Osteocyte (in vitro differentiated cells): ENCODE results near the gene LMBR1. TPM values are rescaled to one million over a fixed set of nuclear protein-coding genes. Genes with fewer than 3 reads are reported as not detected.

Source experiments
- DNase-seq: peaks from one replicate; pipeline ENCODE4 v3.0.0; 2021; ENCODE audit warnings: mixed read lengths; ENCODE audit not compliant: unreplicated experiment; ENCODE audit errors: extremely low spot score
- H3K27ac Mint-ChIP-seq: one replicate; pipeline ENCODE4 v1.8.0; 2021; ENCODE audit warnings: mild to moderate bottlenecking, mixed read lengths; ENCODE audit not compliant: unreplicated experiment
- H3K27me3 Mint-ChIP-seq: one replicate; pipeline ENCODE4 v1.8.0; 2021; ENCODE audit warnings: mixed read lengths; ENCODE audit not compliant: unreplicated experiment
- H3K36me3 Mint-ChIP-seq: one replicate; pipeline ENCODE4 v1.8.0; 2021; ENCODE audit warnings: mixed read lengths; ENCODE audit not compliant: unreplicated experiment
- H3K4me1 Mint-ChIP-seq: one replicate; pipeline ENCODE4 v1.8.0; 2021; ENCODE audit warnings: mixed read lengths; ENCODE audit not compliant: unreplicated experiment
- H3K4me3 Mint-ChIP-seq: one replicate; pipeline ENCODE4 v1.8.0; 2021; ENCODE audit warnings: mild to moderate bottlenecking, moderate library complexity, mixed read lengths; ENCODE audit not compliant: unreplicated experiment
- H3K9me3 Mint-ChIP-seq: one replicate; pipeline ENCODE4 v1.8.0; 2021; ENCODE audit warnings: mixed read lengths; ENCODE audit not compliant: unreplicated experiment
- CTCF ChIP-seq: fragments of 200-600 bp; sonication (generic); IDR thresholded peaks from 2 replicates; pipeline ENCODE4 v1.5.0; 2021; ENCODE audit warnings: antibody characterized with exemption, mild to moderate bottlenecking, moderate library complexity
- total RNA-seq: library from RNA; stranded (reverse); gene quantifications from 2 replicates; pipeline ENCODE4 v1.2.1, GENCODE V29; 2021

LMBR1 gene
- total RNA-seq, 1 donor from 2014 or later = 55.8 TPM

- Mint-ChIP-seq H3K36me3 (no peaks in the 10 kb centered on the region), H3K27me3 (no peaks in the 10 kb centered on the region), H3K4me1 (no peaks in the 10 kb centered on the region), H3K27ac (no peak overlapping the region), H3K9me3 (no peaks in the 10 kb centered on the region), H3K4me3 (no peak overlapping the region)
- DNase-seq = no peak
- TF ChIP-seq CTCF = no peak
Observed at GRCh38 chr7:156668130-156668741, 224.7 kb downstream of the LMBR1 start.

GRCh38 chr7:156667110-156667426 is 225.9 kb downstream of the LMBR1 start:
- Mint-ChIP-seq H3K4me3 (no peak overlapping the region), H3K27me3 (no peaks in the 10 kb centered on the region), H3K9me3 (no peaks in the 10 kb centered on the region), H3K36me3 (no peaks in the 10 kb centered on the region), H3K27ac (no peak overlapping the region), H3K4me1 (no peaks in the 10 kb centered on the region)
- no peak for DNase-seq
- no peak for TF ChIP-seq CTCF

- Mint-ChIP-seq H3K4me3 (no peak overlapping the region), H3K36me3 (no peaks in the 10 kb centered on the region), H3K27me3 (no peaks in the 10 kb centered on the region), H3K9me3 (no peaks in the 10 kb centered on the region), H3K27ac (no peak overlapping the region), H3K4me1 (no peaks in the 10 kb centered on the region)
- no peak for TF ChIP-seq CTCF
- DNase-seq = no peak
Observed at GRCh38 chr7:156666368-156667109, 226.4 kb downstream of the LMBR1 start.

- H3K27me3 Mint-ChIP-seq = no peaks in the 10 kb centered on the region
- DNase-seq = no peak
- no peaks in the 10 kb centered on the region for H3K9me3 Mint-ChIP-seq
- H3K4me1 Mint-ChIP-seq = no peaks in the 10 kb centered on the region
- no peaks in the 10 kb centered on the region for H3K36me3 Mint-ChIP-seq
- no peak overlapping the region for H3K4me3 Mint-ChIP-seq
- TF ChIP-seq CTCF = no peak
- no peak overlapping the region for H3K27ac Mint-ChIP-seq
Observed at GRCh38 chr7:156665101-156665500, 227.9 kb downstream of the LMBR1 start.

GRCh38 chr7:156662277-156662676 is 230.7 kb downstream of the LMBR1 start:
- TF ChIP-seq CTCF = no peak
- no peaks in the 10 kb centered on the region for H3K9me3 Mint-ChIP-seq
- H3K27ac Mint-ChIP-seq = no peak overlapping the region
- no peaks in the 10 kb centered on the region for H3K27me3 Mint-ChIP-seq
- DNase-seq = no peak
- no peaks in the 10 kb centered on the region for H3K36me3 Mint-ChIP-seq
- no peaks in the 10 kb centered on the region for H3K4me1 Mint-ChIP-seq
- H3K4me3 Mint-ChIP-seq = no peak overlapping the region
